Right lobe of liver (tissue), 4 donors: ENCODE results near the gene CRYM.

Source experiments
- CTCF ChIP-seq, 4 donors: fragments of 200-600 bp in 3 of 4; fragments of 450-650 bp in 1 of 4; IDR thresholded peaks; one replicate each; pipeline versions ENCODE4 v1.5.1 to v1.8.0; 2016 to 2022; ENCODE audit warnings: antibody characterized with exemption in 4 of 4, mild to moderate bottlenecking in 2 of 4
- POLR2A ChIP-seq: fragments of 450-650 bp; IDR thresholded peaks from one replicate; pipeline ENCODE4 v1.6.1; 2017; ENCODE audit warnings: antibody characterized with exemption, mild to moderate bottlenecking
- donor health status: DM: no; HTN: no; CAD: no.
- donor health status: DM: no; HTN: no; CAD: no.
- donor health status: DM: no; HTN: yes; CAD: no.

- TF ChIP-seq CTCF (IDR thresholded peaks at IDR 0.05) = no peak
- TF ChIP-seq POLR2A = no peak
These were observed 48.4 kb upstream of the CRYM start for GRCh38 chr16:21326459-21326858.
